Measurements from ENCODE around the gene TASP1. TPM values are rescaled to one million over a fixed set of nuclear protein-coding genes. Genes with fewer than 3 reads are reported as not detected.
"Not testable (repeated sequence)": the region's sequence is repeated elsewhere in the genome, so short reads cannot be mapped to it uniquely, and the experiment has no call there.

The TASP1 gene
- total RNA-seq, 6 experiments from 2014 or later, result 2.5 to 6.1 (median 4.3) TPM

DNA sequence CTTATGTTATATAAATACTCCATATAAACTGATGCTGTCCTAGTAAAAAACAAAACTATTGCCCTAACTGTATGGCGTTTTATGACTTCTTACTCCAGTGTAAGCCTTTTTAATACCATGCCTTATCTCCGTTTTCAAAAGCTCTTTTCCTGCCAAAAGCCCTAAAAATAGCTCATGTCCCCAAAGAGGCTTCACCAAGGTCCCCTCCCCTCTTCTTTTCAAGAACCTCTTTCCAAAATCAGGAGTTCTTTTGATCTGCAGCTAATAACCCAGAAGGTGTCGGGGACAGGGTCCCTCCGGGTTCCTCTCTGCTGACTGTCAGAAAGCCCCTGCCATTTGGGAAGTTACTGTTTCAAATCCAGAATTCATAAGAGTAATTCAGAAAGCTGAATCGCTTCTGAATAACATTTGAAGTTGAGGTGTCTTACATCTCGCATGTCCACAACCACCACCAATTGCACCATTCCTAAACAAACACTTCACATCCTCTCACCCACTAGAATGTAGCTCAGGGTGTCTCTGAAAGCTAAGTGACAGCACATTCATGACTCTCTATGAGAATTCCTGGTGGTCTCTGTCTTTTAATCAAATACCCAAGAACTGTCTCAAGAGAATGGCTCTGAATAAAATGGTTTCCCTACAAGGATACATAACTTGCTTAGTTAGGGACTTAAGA lies 13.3 kb downstream of the TASP1 start:
- Histone ChIP-seq H3K4me3 (no peak overlapping the region), H3K36me3 (peaks cover 0 to 8% (median 0%) of the 10 kb centered on the region in 4 donors), H3K27ac (no peak overlapping the region), H3K9me3 (no peaks in the 10 kb centered on the region), H3K4me1 (no peaks in the 10 kb centered on the region), H3K27me3 (no peaks in the 10 kb centered on the region)
- DNase-seq (no peak), ATAC-seq (no peak)
- intact Hi-C loops (cut with DNase I), result no loop called here
- TF ChIP-seq CTCF (IDR thresholded peaks at IDR 0.05) (no peak), POLR2A (IDR thresholded peaks at IDR 0.05) (no peak)
- WGBS (ENCODE audit: insufficient coverage, low coverage, low lambda C conversion rate, missing lambda C conversion rate), result 85% methylated on average over 6 of the region's 6 CpGs

DNA sequence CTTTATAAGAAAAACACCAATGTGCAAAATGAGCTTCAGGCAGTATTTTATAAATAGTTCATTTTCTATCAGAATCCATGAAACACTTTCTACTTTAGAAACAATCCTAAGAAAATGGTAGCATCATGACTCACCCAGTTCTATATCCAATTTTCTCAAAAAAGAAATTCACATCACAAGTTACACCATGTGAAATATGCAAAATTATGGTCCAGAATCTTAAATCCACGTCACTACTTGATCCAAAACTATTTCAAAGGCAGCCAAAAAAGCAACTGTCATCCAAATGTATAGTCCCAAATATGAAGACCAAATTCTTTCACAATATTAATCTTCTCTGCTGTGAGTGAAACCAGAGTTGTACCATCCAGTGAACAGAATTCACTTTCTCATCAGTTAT lies 19.3 kb downstream of the TASP1 start:
- H3K9me3 ChIP-seq; H3K27me3 ChIP-seq; H3K27ac ChIP-seq; ATAC-seq; H3K36me3 ChIP-seq; DNase-seq; intact Hi-C loops (cut with DNase I); H3K4me3 ChIP-seq; H3K4me1 ChIP-seq: not testable (repeated sequence)
- WGBS (ENCODE audit: insufficient coverage, low coverage, low lambda C conversion rate, missing lambda C conversion rate), result 90% methylated on average over 1 of the region's 1 CpG

- WGBS (ENCODE audit: insufficient coverage, low coverage, low lambda C conversion rate, missing lambda C conversion rate), result 79% methylated on average over 1 of the region's 1 CpG
- H3K27ac ChIP-seq, result not testable (repeated sequence)
Measured at GRCh38 chr20:13618456-13618855, 20.3 kb downstream of the TASP1 start.

GRCh38 chr20:13617585-13617984 lies 21.1 kb downstream of the TASP1 start:
- H3K4me1 ChIP-seq; H3K27me3 ChIP-seq; H3K4me3 ChIP-seq; H3K27ac ChIP-seq; H3K36me3 ChIP-seq; H3K9me3 ChIP-seq; intact Hi-C loops (cut with DNase I); DNase-seq; ATAC-seq: not testable (repeated sequence)
- 87% methylated on average over 2 of the region's 2 CpGs for WGBS (ENCODE audit: insufficient coverage, low coverage, low lambda C conversion rate, missing lambda C conversion rate)

More at GRCh38 chr20:13618456-13618855, 20.3 kb downstream of the TASP1 start:
- H3K27me3 ChIP-seq; ATAC-seq; intact Hi-C loops (cut with DNase I); H3K9me3 ChIP-seq; DNase-seq; H3K4me3 ChIP-seq; H3K36me3 ChIP-seq; H3K4me1 ChIP-seq: not testable (repeated sequence)

- H3K27me3 ChIP-seq; ATAC-seq; H3K9me3 ChIP-seq; H3K27ac ChIP-seq; intact Hi-C loops (cut with DNase I); H3K4me1 ChIP-seq; DNase-seq; H3K4me3 ChIP-seq; H3K36me3 ChIP-seq: not testable (repeated sequence)
- 100% methylated on average over 2 of the region's 2 CpGs for WGBS (ENCODE audit: insufficient coverage, low coverage, low lambda C conversion rate, missing lambda C conversion rate)
Measured at GRCh38 chr20:13616713-13617112, 22.0 kb downstream of the TASP1 start.

DNA sequence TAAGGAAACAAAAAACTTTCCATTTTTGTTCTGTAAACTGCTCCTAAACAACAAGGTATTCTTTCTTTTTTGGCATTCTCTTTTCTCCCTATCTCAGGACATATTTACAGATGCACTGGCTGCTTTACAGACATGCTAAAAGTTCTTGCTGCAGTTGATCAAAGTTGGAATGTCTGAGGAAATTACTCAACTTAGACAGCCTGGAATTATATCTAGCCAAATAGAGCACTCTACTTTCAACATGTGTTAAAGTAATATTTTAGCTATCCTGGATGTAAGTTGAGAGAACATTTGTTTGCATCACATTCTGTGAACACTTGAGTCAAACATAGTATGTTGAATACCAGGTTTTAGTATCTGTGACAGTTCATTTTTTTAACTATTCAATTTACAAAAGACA lies 24.8 kb downstream of the TASP1 start:
- DNase-seq (no peak), ATAC-seq (no peak)
- Histone ChIP-seq H3K4me3 (no peak overlapping the region), H3K27ac (no peak overlapping the region), H3K36me3 (no peaks in the 10 kb centered on the region), H3K27me3 (no peaks in the 10 kb centered on the region), H3K4me1 (no peaks in the 10 kb centered on the region), H3K9me3 (no peaks in the 10 kb centered on the region)
- no peak for TF ChIP-seq POLR2A (IDR thresholded peaks at IDR 0.05)
- no peak for TF ChIP-seq CTCF (IDR thresholded peaks at IDR 0.05)
- intact Hi-C loops (cut with DNase I), result no loop called here
